Raji (cell line): ENCODE results near the gene SMAD6.

ENCODE experiments used
- POLR2A ChIP-seq: IDR thresholded peaks from 2 replicates; pipeline ENCODE4 v1.6.1; 2011; ENCODE audit warnings: low read depth, low read length, control low read depth; ENCODE audit not compliant: insufficient read depth

SMAD6 gene

DNA sequence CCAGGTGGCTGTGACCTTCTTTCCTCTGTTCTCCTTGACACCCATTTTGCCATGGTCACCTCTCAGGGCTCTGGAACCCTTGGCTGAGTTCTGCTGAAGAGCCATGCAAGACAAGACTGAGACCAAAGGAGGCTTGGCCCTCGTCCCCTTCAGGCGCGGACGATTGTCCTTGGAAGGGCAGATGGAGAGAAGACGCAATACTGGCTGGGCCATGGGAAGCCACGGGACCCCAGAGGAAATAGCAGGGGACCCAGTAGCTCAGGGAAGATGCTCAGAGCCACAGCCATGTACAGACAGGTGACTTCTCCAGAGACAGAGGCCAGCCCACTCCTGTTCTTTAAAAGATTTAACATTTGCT, 125.6 kb downstream of the SMAD6 start:
- no peak for TF ChIP-seq POLR2A

- TF ChIP-seq POLR2A = no peak
These were observed 127.6 kb downstream of the SMAD6 start for GRCh38 chr15:66829551-66830121.

DNA sequence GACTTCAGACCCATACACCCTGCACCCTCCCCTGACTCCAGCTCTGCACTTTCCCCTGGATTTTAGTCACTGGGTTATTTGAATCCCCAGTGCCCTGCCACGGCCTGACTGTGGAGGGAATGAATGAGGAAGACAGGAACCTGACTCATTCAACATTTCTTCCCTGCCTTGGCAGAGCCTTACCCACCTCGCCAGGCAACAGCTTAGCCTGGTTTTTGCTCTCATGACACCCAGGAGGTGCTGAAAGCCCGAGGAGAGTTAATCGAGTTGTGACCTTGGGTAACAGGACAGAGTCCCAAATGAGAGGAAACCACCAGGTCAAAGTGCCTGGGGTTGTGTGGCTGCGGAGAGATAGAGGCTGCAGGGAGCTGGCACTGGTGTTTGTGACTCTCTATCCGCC, 128.3 kb downstream of the SMAD6 start:
- TF ChIP-seq POLR2A = no peak

DNA sequence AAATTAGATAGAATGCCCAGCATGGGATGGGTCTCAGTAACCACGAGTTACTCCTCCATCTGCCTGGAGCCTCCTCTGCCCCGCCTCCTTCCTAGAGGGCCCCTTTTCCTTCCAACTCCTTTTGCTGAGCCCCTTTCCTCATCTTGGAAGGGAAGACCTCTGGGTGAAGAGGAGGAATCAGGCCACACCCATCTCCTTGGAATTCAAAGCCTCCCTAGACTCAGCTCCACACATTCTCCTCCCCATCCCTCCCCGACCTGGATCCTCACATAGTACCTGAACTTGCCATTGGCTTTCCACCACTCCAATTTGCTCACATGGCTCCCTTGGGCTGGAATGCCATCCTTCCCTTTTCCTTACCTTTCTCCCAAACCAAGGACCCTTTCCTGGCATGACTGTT, 128.8 kb downstream of the SMAD6 start:
- no peak for TF ChIP-seq POLR2A

DNA sequence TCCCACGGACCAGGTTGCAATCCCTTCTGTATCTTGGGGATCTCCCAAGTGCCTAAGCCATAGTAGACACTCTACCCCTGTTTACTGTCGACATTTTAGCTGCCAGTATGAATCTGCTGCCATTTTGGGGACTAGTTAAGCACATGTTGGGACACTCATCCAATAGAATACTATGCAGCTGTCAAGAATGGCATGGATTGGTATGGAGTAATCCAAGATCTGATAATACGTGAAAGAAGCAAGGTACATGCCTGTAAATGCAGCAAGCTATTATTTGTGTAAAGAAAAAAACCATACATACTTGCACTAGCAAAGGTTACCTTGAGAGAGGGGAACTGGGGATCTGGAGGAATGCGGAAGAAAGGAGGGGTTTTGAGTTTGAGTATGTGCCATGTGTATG, 129.3 kb downstream of the SMAD6 start:
- no peak for TF ChIP-seq POLR2A

GRCh38 chr15:66831801-66832390, 129.9 kb downstream of the SMAD6 start:
- no peak for TF ChIP-seq POLR2A
